Liver (tissue), 3 donors: ENCODE results near the gene DHDH.

Source experiments
- EGR1 ChIP-seq, 2 donors: IDR thresholded peaks; 2 replicates each; pipeline ENCODE4 v1.6.1; 2016 to 2018; ENCODE audit warnings: antibody characterized with exemption in 2 of 2, low read depth in 2 of 2
- FOXA1 ChIP-seq: IDR thresholded peaks from 2 replicates; pipeline ENCODE4 v1.6.1; 2016; ENCODE audit warnings: antibody characterized with exemption
- REST ChIP-seq: IDR thresholded peaks from 2 replicates; pipeline ENCODE4 v1.6.1; 2016; ENCODE audit warnings: antibody characterized with exemption, mild to moderate bottlenecking
- RXRA ChIP-seq, 2 donors: IDR thresholded peaks; 2 replicates each; pipeline ENCODE4 v1.6.1; 2017 to 2018; ENCODE audit warnings: antibody characterized with exemption in 2 of 2, mild to moderate bottlenecking in 1 of 2
- SP1 ChIP-seq: IDR thresholded peaks from 2 replicates; pipeline ENCODE4 v1.6.1; 2018; ENCODE audit warnings: antibody characterized with exemption, mild to moderate bottlenecking
- TAF1 ChIP-seq: conservative IDR thresholded peaks from 2 replicates; pipeline ENCODE4 v1.6.1; 2016; ENCODE audit warnings: antibody characterized with exemption, mild to moderate bottlenecking
- ZBTB33 ChIP-seq: IDR thresholded peaks from 2 replicates; pipeline ENCODE4 v1.6.1; 2016; ENCODE audit warnings: antibody characterized with exemption
- TF ChIP-seq, protein P1 (sequence below): fragments of 150-350 bp; IDR thresholded peaks from 2 replicates; pipeline ENCODE4 v1.5.1; 2017; ENCODE audit warnings: improper control_type of control experiment, low read depth, low read length; ENCODE audit not compliant: missing input control
- donor health status: healthy.
- donor health status: healthy.

DNA sequence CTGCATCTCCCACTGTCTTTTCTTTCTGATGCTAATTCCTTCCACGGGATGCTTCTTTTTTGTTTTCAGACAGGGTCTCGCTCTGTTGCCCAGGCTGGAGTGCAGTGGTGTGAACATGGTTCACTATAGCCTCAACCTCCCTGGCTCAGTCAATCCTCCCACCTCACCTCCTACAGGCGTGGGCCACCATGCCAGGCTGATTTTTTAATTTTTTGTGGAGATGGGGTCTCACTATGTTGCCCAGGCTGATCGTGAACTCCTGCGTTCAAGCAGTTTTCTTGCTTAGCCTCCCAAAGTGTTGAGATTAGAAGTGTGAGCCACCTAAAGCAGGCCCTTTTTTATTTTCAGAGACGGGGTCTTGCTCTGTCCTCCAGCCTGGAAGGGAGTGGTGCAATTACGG, 54.8 kb downstream of the DHDH start:
- TF ChIP-seq, protein P1, sequence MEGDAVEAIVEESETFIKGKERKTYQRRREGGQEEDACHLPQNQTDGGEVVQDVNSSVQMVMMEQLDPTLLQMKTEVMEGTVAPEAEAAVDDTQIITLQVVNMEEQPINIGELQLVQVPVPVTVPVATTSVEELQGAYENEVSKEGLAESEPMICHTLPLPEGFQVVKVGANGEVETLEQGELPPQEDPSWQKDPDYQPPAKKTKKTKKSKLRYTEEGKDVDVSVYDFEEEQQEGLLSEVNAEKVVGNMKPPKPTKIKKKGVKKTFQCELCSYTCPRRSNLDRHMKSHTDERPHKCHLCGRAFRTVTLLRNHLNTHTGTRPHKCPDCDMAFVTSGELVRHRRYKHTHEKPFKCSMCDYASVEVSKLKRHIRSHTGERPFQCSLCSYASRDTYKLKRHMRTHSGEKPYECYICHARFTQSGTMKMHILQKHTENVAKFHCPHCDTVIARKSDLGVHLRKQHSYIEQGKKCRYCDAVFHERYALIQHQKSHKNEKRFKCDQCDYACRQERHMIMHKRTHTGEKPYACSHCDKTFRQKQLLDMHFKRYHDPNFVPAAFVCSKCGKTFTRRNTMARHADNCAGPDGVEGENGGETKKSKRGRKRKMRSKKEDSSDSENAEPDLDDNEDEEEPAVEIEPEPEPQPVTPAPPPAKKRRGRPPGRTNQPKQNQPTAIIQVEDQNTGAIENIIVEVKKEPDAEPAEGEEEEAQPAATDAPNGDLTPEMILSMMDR, result no peak
- TF ChIP-seq TAF1, result no peak
- no peak for TF ChIP-seq EGR1 (IDR thresholded peaks at IDR 0.05; ENCODE audit: low read depth in 2 of 2)
- TF ChIP-seq REST, result no peak
- TF ChIP-seq ZBTB33, result no peak
- no peak for TF ChIP-seq FOXA1
- TF ChIP-seq RXRA (IDR thresholded peaks at IDR 0.05), result no peak
- no peak for TF ChIP-seq SP1
